Measurements from ENCODE around the gene AAK1.
"Not testable (repeated sequence)": the region's sequence is repeated elsewhere in the genome, so short reads cannot be mapped to it uniquely, and the experiment has no call there.

Gene AAK1

DNA sequence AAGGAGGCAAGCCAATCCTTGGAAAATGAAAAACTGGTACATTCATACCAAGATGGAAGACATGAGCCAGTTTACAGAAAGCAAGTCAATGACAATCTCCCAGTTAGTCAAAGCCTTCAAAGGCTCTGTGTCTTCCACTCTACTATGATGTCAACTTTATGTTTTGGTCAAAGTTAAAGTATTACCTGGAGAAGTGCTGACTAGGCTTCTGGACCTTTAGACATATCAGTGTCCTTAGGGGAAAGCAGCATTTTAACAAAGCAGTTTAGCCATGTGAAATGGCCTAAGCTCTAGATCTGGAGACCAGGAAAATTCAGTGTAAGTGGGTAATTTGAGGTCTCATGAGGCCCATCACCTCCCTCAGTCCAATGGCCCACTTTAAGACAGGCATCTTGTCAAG lies 30.8 kb downstream of the AAK1 start:
- no peak overlapping the region for H3K4me3 ChIP-seq
- TF ChIP-seq, protein P1, sequence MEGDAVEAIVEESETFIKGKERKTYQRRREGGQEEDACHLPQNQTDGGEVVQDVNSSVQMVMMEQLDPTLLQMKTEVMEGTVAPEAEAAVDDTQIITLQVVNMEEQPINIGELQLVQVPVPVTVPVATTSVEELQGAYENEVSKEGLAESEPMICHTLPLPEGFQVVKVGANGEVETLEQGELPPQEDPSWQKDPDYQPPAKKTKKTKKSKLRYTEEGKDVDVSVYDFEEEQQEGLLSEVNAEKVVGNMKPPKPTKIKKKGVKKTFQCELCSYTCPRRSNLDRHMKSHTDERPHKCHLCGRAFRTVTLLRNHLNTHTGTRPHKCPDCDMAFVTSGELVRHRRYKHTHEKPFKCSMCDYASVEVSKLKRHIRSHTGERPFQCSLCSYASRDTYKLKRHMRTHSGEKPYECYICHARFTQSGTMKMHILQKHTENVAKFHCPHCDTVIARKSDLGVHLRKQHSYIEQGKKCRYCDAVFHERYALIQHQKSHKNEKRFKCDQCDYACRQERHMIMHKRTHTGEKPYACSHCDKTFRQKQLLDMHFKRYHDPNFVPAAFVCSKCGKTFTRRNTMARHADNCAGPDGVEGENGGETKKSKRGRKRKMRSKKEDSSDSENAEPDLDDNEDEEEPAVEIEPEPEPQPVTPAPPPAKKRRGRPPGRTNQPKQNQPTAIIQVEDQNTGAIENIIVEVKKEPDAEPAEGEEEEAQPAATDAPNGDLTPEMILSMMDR (IDR thresholded peaks at IDR 0.05) = no peak
- H3K27ac ChIP-seq = no peak overlapping the region
- DNase-seq (ENCODE audit: low spot score) = no peak

DNA sequence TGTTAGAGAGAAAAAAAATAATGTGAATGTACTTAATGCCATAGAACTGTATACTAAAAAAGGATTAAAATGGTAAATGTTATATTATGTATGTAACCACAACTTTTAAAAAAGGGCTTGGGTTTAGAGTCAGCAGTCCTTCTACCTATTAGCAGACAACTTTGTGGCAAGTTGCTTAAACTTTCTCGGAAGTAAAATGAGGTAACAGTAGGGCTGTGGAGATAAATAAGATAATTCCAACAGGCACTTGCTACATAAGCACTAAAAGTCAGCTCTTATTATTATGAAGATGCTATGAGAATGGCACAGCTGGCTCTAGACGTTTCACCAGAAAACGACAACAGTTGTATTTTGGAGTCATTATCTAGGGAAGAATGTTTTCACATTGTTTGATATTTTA lies 31.3 kb downstream of the AAK1 start:
- TF ChIP-seq, protein P1 (IDR thresholded peaks at IDR 0.05) = no peak
- H3K27ac ChIP-seq = no peak overlapping the region
- no peak for DNase-seq (ENCODE audit: low spot score)

DNA sequence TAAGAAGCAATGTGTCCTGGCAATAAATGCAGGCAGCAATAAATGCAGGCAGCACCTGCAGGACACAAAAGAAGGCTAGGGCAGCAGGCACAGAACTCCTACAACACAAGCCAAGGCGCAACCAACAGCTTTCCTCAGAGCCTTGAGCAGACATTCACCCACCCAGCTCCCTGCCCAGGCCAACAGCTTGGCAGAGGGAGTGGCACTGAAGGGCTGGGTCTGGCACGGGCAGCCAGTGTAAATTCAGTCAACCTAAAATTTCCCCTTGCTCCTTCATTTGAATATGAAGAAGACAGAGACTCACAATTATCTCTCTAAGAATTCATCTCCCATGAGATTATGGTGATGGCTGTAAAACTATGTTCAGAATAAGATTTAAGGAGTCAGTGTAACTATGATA lies 35.4 kb downstream of the AAK1 start:
- Histone ChIP-seq H3K4me3 (no peak overlapping the region), H3K27ac (no peak overlapping the region)
- DNase-seq (ENCODE audit: low spot score) = no peak
- TF ChIP-seq, protein P1 (IDR thresholded peaks at IDR 0.05) = no peak

More for the DNA sequence above, 31.3 kb downstream of the AAK1 start:
- H3K4me3 ChIP-seq = no peak overlapping the region

DNA sequence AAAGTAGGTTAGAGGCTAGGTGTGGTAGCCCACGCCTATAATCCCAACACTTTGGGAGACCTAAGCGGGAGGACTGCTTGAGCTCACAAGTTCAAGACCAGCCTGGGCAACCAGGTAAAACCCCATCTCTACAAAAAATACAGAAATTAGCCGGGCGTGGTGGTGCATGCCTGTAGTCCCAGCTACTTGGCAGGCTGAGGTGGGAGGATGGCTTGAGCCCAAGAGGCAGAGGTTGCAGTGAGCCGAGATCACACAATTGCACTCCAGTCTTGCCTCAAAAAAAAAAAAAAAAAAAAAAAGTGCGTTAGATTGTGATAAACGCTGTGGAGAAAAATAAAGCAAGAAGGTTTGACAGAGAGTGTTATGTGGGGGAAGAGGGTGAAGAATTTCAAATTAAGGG lies 36.8 kb downstream of the AAK1 start:
- H3K27ac ChIP-seq; DNase-seq (ENCODE audit: low spot score); H3K4me3 ChIP-seq: not testable (repeated sequence)

DNA sequence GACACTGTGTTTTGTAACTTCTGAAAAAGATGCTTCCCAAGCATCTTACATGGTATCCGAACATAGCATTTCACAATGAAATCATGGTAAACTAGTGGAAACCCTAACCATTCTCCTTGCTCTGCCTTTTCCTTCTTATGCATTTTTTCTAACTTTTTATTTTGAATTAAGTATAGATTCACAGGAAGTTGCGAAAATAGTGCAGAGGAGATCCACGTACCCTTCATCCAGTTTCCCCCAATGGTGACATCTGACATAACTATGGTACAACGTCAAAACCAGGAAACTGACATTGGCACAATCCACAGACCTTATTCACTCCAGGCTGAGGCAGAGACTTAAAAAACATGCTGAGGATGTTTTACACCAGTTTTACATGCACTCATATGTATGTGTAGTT lies 38.3 kb downstream of the AAK1 start:
- DNase-seq (ENCODE audit: low spot score) = no peak
- TF ChIP-seq, protein P1 (IDR thresholded peaks at IDR 0.05) = no peak
- no peak overlapping the region for H3K4me3 ChIP-seq

DNA sequence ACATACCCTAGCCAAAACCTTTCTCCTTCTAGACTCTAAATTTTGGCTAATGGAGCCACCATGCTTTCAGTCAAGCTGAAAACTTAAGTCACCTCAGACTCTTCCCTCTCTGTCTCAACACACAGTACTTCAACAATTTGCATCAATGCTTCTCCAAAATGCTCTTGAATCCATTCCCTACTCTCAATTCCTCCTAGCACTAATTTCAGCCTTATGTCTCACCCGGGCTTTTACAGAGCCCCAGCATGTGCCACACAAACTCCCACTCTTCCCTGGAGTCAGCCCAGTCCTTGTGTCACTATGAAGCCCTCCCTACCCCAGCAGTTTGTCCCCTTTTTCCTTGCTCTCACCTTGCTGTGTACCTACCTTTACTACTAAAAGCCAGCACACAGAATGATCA lies 38.7 kb downstream of the AAK1 start:
- Histone ChIP-seq H3K4me3 (no peak overlapping the region), H3K27ac (no peak overlapping the region)
- no peak for DNase-seq (ENCODE audit: low spot score)
- TF ChIP-seq, protein P1 (IDR thresholded peaks at IDR 0.05) = no peak

More for the DNA sequence above, 38.3 kb downstream of the AAK1 start:
- H3K27ac ChIP-seq = no peak overlapping the region

DNA sequence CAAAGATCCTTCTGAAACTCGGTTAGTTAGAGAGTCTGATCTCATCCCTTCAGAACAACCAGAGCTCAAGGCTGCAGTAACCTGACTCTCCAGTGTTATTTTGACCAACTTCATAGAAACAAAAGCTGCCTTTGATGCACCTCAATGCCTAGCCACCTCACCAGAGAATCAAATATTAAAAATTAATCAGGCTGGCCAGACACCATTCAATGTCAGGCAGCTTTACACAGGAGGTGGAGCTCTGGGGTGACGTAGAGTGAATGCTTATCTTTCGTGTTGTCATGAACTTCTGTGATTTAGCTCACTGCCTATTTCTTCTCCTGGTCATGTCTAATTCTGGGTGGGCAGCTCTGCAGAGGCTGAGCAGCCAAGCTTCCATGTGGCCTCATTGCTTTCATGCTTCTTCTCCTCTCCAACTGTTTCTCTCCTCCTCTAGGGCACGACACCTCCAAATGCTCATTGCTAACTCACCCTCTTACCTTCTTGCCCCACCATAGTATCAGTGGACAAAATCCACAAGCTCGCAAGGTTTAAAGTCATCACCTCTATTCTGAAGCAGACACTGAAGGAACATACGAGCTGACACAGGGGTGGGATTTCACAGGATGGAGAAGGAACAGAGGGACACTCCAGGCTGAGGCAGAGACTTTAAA lies 39.4 kb downstream of the AAK1 start:
- H3K27ac ChIP-seq = peak overlapping the region in 1 of 2 donors; percentile 26
- TF ChIP-seq, protein P1 (IDR thresholded peaks at IDR 0.05) = no peak
- no peak overlapping the region for H3K4me3 ChIP-seq

More for the DNA sequence above, 39.4 kb downstream of the AAK1 start:
- no peak for DNase-seq (ENCODE audit: low spot score)
